Measurements from ENCODE around the gene MAN1A1.
A peak's percentile ranks its signal among the peaks of the same experiment; 100 is the strongest.
"Not testable (repeated sequence)": the region's sequence is repeated elsewhere in the genome, so short reads cannot be mapped to it uniquely, and the experiment has no call there.

The MAN1A1 gene

DNA sequence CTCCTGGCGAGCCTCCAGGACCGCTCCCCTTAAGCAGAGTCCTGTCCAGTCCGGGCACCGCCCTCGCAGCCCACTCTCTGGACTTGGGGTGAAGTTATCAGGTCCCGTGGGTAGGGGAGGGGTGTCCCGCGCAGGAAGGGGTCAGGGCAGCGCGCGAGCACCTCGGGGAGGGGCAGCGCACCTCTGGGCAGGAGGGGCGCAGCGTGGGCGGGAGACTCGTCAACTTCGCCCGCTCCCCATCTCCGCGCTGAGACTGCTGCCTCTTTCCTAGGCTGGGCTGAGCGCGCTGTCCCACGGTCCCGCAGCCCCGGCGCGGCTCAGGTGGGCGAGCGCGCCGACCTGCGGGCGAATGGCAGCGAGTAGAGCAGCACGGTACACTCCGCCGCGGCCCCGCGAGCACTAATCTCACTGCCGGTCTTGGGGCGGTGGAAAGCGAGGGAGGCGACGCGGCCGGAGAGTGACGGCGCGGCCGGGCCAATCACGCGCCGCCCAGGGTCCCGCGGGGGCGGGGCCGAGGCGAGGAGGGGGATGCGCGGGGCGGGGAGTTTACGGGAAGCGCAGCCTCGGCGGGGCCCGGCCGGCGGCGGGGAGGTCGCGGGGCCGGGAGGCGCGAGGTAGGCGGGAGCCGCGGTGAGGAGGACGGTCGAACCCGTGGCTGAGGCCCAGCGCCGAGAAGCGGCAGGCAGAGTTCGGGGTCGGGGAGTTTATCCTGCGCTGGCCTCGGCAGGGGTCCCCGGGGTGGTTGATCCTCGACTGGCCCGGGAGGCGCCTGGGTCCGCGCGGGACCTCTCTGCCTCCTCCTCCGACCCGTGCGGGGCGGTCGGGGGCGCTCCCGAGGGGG lies at the start of gene MAN1A1:
Gene MAN1A1, minus strand, starts transcription at position 401 of the 841 bp plus-strand sequence. CDS start 696 bp downstream, outside the sequence.
- DNase-seq (ENCODE audit: low spot score): peak; percentile 76

GRCh38 chr6:119395192-119395591 lies 45.6 kb upstream of the MAN1A1 start:
- no peak for DNase-seq (ENCODE audit: low spot score)

GRCh38 chr6:119390247-119390793 lies 40.8 kb upstream of the MAN1A1 start:
- no peak for DNase-seq (ENCODE audit: low spot score)

DNA sequence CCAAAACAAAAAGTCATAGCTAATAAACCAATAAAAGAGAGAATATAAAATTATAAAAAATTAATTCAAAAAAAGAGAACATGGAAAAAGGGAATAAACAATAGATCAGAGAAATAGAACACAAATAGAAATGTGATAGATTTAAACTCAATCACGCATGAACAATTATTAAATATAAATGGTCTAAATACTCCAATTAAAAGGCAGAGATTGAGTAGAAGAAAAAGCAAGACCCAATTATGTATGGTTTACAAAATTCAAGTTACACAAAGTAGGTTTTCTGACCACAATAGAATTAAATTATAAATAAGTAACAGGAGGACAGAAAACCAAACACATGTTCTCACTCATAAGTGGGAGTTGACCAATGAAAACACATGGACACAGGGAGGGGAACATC lies 36.4 kb upstream of the MAN1A1 start:
- no peak for DNase-seq (ENCODE audit: low spot score)

GRCh38 chr6:119384444-119384843 lies 34.9 kb upstream of the MAN1A1 start:
- DNase-seq (ENCODE audit: low spot score): no peak

DNA sequence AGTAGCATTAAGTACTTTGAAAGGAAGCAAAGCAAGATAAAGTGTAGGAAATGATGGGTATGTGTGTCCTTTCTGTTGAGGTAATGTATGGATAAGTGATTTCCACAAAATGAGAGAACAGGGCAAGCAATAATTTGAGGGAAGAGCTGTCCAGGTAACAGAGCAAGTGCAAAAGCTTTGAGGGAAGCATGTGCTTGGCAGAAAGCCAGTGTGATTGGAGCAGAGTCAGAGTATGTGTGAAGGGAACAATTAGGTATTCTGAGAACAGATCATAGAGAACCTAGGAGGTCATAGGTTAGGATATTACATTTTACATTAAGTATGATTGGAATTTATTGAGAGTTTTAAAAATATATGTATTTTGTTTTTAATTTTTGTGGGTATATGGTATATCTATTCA lies 30.2 kb upstream of the MAN1A1 start:
- no peak for DNase-seq (ENCODE audit: low spot score)

DNA sequence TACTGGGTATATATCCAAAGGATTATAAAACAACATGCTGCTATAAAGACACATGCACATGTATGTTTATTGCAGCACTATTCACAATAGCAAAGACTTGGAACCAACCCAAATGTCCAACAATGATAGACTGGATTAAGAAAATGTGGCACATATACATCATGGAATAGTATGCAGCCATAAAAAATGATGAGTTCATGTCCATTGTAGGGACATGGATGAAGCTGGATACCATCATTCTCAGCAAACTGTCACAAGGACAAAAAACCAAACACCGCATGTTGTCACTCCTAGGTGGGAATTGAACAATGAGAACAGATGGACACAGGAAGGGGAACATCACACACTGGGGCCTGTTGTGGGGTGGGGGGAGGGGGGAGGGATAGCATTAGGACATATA lies 27.5 kb upstream of the MAN1A1 start:
- DNase-seq (ENCODE audit: low spot score): not testable (repeated sequence)

GRCh38 chr6:119370080-119370479 lies 20.5 kb upstream of the MAN1A1 start:
- DNase-seq (ENCODE audit: low spot score): no peak

DNA sequence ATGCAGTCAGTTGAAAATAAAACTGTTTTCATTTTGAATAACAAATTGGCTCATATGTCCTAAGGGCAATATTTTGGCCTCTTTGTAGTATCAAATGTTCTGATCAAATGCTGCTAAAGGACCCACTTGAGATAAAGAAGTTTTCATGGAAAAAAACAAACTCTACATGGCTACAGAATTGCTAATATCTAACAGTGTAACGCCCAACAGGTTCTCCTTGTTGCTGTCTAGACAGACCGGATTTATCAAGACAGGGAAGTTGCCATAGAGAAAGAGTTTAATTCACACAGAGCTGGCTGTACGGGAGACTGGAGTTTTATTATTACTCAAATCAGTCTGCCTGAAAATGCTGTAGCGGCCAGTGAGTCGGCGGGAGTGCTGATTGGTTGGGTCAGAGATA lies 19.4 kb upstream of the MAN1A1 start:
- no peak for DNase-seq (ENCODE audit: low spot score)

DNA sequence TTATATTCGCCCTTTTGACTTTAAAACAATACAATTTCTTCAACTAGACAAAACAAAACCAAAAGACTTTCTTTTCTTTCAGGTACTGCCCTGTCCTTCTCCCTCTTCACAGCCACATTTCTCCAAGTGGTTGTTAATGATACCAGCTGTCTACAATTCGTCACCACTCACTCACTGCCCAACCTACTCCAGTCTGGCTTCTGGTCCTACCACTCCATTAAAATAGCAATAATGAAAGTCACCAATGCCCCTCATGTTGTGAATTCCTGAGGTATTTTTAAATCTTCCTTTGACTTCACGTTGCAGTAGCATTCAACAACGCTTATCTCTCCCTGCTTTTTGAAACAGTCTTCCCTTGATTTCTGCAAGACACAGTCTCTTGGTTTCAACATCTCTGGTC lies 11.6 kb upstream of the MAN1A1 start:
- DNase-seq (ENCODE audit: low spot score): no peak

DNA sequence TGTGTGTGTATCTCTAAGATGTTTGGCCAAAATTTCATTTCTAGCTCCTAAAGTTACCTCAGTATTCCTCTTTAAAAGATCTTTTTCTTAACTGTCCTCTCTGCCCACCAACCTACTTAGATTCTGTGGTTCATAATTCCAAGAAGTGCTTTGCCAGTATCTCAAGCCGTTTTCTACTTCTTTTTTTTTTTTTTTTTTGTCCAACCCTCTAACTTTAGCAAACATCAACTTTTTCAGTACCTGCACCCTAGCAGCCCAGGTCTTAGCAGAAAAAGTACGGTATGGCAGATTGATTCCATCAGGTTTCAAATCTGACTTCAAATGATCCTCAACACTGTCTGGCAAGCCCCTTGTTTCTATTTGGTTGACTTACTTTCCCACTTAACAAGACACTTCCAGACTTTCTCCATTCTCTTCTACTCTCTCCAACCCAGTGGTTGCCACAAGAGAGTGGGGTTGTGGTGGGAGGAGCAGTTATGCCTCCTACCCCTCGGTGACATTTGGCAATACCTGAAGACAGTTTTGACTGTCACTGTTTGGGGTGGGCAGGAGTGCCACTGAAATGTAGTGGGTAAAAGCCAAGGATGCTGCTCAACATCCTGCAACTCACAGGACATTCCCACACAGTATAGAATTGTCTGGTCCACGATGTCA lies 10.8 kb upstream of the MAN1A1 start:
- DNase-seq (ENCODE audit: low spot score): no peak

DNA sequence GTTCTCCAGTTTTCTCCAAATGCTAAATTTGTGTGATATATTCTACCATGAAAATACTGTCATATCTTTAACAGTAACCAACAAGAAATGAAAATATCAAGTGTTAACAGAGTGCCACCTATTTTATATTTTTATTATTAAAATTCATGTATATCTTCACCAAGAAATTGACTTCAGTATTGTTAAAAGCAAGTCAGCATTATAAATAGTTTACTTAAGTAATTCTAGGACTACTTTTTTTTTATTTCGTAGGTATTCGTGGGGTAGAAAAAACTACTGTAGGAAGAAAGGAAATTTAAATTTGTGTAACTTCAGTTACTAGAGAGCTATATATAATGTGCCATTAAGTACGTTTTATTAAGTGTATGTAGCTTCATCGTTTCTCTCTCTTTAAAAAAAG lies 6.3 kb upstream of the MAN1A1 start:
- no peak for DNase-seq (ENCODE audit: low spot score)

GRCh38 chr6:119355157-119355556 lies 5.6 kb upstream of the MAN1A1 start:
- DNase-seq (ENCODE audit: low spot score): no peak

- no peak for DNase-seq (ENCODE audit: low spot score)
These were observed 4.1 kb upstream of the MAN1A1 start for GRCh38 chr6:119353696-119354095.

GRCh38 chr6:119352001-119352400 lies 2.4 kb upstream of the MAN1A1 start:
- DNase-seq (ENCODE audit: low spot score): no peak

DNA sequence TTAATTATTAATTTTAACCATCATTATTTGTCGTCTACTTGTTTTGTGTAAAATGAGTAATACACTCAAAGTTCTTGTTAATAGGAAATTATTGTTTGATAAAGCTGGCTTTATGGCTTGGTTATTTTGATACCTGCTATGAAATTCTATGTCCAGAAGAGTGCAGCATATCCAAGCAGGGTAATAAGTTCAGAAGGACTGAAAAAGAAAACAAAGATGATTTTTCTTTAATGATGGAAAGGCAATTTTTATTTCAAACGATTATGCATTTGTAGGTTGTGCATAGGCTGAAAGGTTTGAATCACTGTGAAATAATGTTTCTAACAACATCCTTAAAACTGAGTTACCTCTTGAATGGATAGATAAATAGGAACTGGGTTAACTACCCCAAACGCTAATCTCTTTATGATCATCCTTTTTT lies 1.4 kb upstream of the MAN1A1 start:
- peak; percentile 41 for DNase-seq (ENCODE audit: low spot score)

GRCh38 chr6:119350202-119350951 lies 816 bp upstream of the MAN1A1 start:
- peak; percentile 26 for DNase-seq (ENCODE audit: low spot score)

DNA sequence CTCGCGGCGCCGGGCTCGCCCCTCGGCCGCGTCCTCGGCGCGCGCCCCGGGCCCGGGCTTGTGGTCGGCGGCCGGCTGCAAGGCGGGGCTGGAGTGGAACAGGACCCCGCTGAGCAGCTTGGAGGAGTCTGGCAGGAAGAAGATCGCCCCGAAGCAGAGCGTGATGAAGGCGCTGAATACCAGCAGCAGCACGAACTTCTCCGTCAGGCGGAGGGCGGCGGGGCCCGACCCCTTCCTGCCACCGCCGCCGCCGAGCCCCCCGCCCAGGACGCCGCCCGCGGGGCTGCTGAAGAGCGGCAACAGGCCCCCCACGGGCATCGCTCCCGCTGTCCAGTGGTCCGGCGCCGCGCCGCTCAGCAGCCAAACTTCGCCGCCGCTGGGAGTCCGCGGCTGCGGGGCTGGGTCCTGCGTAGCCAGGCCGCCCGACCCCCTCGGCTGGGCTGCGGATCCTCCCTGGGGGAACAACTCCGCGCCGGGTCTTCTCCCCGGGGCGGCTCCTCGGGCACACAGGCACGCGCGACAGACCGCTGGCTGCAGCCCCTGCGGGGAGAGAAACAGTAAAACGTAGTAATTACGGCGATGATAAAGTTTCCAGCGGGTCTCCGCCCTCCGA lies 707 bp downstream of the MAN1A1 start:
- peak; percentile 23 for DNase-seq (ENCODE audit: low spot score)

- peak; percentile 31 for DNase-seq (ENCODE audit: low spot score)
These were observed 1.3 kb downstream of the MAN1A1 start for GRCh38 chr6:119348096-119348747.

DNA sequence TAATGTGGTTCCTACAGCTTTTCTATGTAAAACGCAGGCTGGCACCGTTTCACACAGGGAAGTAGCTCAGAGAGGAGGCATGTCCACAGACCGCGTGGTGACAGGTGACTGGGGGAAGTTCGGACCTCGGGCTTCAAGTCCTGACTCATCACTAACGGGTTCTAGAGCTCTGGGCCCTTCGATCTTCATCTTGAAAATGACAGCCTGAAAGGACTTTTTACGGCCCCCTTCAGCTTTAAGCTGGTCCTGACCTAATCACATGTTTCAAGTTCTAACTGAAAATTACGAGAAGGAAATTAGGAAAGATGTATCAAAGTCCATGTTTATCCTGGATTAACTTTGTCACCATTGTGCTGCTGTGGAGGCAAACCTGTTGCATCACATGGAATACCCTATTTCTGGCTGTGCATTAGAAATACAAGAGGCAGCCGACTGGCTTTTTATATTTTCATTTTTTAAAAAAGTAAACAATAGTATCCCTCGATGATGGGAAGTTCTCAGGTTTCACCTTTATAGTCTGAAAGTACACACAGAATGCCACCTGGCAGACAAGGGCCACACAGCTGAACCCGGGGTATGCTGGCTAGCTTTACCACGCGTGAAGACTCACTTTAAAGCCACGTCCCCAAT lies 2.0 kb downstream of the MAN1A1 start:
- peak; percentile 65 for DNase-seq (ENCODE audit: low spot score)

- DNase-seq (ENCODE audit: low spot score): no peak
These were observed 2.6 kb downstream of the MAN1A1 start for GRCh38 chr6:119346936-119347335.
